Progenitor cell of endocrine pancreas (in vitro differentiated cells): ENCODE data around the gene SGCD. TPM values are rescaled to one million over a fixed set of nuclear protein-coding genes. Genes with fewer than 3 reads are reported as not detected.

Source experiments
- DNase-seq: peaks from one replicate; pipeline ENCODE4 v3.0.0; 2021; ENCODE audit warnings: low spot score; ENCODE audit not compliant: unreplicated experiment
- H3K27ac Mint-ChIP-seq: 2 replicates; pipeline ENCODE4 v1.8.0; 2021; ENCODE audit warnings: mild to moderate bottlenecking, moderate library complexity, mixed read lengths
- H3K27me3 Mint-ChIP-seq: 2 replicates; pipeline ENCODE4 v1.8.0; 2021; ENCODE audit warnings: mixed read lengths
- H3K36me3 Mint-ChIP-seq: 2 replicates; pipeline ENCODE4 v1.8.0; 2022; ENCODE audit warnings: mixed read lengths; ENCODE audit not compliant: insufficient read depth
- H3K4me1 Mint-ChIP-seq: 2 replicates; pipeline ENCODE4 v1.8.0; 2021; ENCODE audit warnings: low read depth, mixed read lengths
- H3K4me3 Mint-ChIP-seq: 2 replicates; pipeline ENCODE4 v1.8.0; 2021; ENCODE audit warnings: low read depth, mild to moderate bottlenecking, moderate library complexity, mixed read lengths
- H3K9me3 Mint-ChIP-seq: 2 replicates; pipeline ENCODE4 v1.8.0; 2021; ENCODE audit warnings: low read depth, mixed read lengths
- CTCF ChIP-seq: fragments of 200-600 bp; sonication (generic); IDR thresholded peaks from one replicate; pipeline ENCODE4 v1.5.0; 2021; ENCODE audit warnings: antibody characterized with exemption, mild to moderate bottlenecking; ENCODE audit not compliant: unreplicated experiment
- total RNA-seq: library from RNA; stranded (reverse); gene quantifications from 2 replicates; pipeline ENCODE4 v1.2.1, GENCODE V29; 2021

Gene SGCD
- total RNA-seq, 1 donor from 2014 or later = 5.9 TPM

- H3K27ac Mint-ChIP-seq = no peak overlapping the region
- DNase-seq = no peak
- no peaks in the 10 kb centered on the region for H3K9me3 Mint-ChIP-seq
- no peak overlapping the region for H3K4me3 Mint-ChIP-seq
- H3K4me1 Mint-ChIP-seq = no peaks in the 10 kb centered on the region
- no peaks in the 10 kb centered on the region for H3K36me3 Mint-ChIP-seq
- no peaks in the 10 kb centered on the region for H3K27me3 Mint-ChIP-seq
- no peak for TF ChIP-seq CTCF
Measured at GRCh38 chr5:156540491-156540890, 213.5 kb downstream of the SGCD start.

- DNase-seq = no peak
- TF ChIP-seq CTCF = no peak
- Mint-ChIP-seq H3K36me3 (no peaks in the 10 kb centered on the region), H3K9me3 (no peaks in the 10 kb centered on the region), H3K27me3 (no peaks in the 10 kb centered on the region), H3K27ac (no peak overlapping the region), H3K4me3 (no peak overlapping the region), H3K4me1 (no peaks in the 10 kb centered on the region)
Measured at GRCh38 chr5:156541582-156541981, 214.6 kb downstream of the SGCD start.

- no peaks in the 10 kb centered on the region for H3K9me3 Mint-ChIP-seq
- H3K4me1 Mint-ChIP-seq = no peaks in the 10 kb centered on the region
- TF ChIP-seq CTCF = no peak
- no peak overlapping the region for H3K4me3 Mint-ChIP-seq
- no peak for DNase-seq
- no peak overlapping the region for H3K27ac Mint-ChIP-seq
- H3K36me3 Mint-ChIP-seq = no peaks in the 10 kb centered on the region
- no peaks in the 10 kb centered on the region for H3K27me3 Mint-ChIP-seq
Measured at GRCh38 chr5:156543348-156544145, 216.6 kb downstream of the SGCD start.

- no peaks in the 10 kb centered on the region for H3K27me3 Mint-ChIP-seq
- no peak for TF ChIP-seq CTCF
Measured at GRCh38 chr5:156552855-156553358, 225.9 kb downstream of the SGCD start.

GRCh38 chr5:156556666-156557406, 229.9 kb downstream of the SGCD start:
- peaks cover 1% of the 10 kb centered on the region for H3K36me3 Mint-ChIP-seq
- H3K4me1 Mint-ChIP-seq = no peaks in the 10 kb centered on the region
- peaks cover 3% of the 10 kb centered on the region for H3K9me3 Mint-ChIP-seq
- no peak overlapping the region for H3K27ac Mint-ChIP-seq
- H3K27me3 Mint-ChIP-seq = no peaks in the 10 kb centered on the region
- DNase-seq = no peak
- TF ChIP-seq CTCF = no peak
- H3K4me3 Mint-ChIP-seq = no peak overlapping the region

More at GRCh38 chr5:156552855-156553358, 225.9 kb downstream of the SGCD start:
- Mint-ChIP-seq H3K4me1 (no peaks in the 10 kb centered on the region), H3K36me3 (peaks cover 1% of the 10 kb centered on the region), H3K27ac (no peak overlapping the region), H3K4me3 (no peak overlapping the region), H3K9me3 (peaks cover 3% of the 10 kb centered on the region)
- DNase-seq = no peak
